DND-41 (cell line): Measurements from ENCODE around the gene OR7G2.
A peak's percentile ranks its signal among the peaks of the same experiment; 100 is the strongest.

Source experiments
- ATAC-seq: fragments of 200-7000 bp; cut with Tn5 transposase; 3 replicates; pipeline ENCODE4 v1.9.1; 2021; ENCODE audit warnings: low read depth; ENCODE audit not compliant: insufficient read depth
- DNase-seq: peaks from one replicate; pipeline ENCODE4 v3.0.0-alpha.2; 2020
- H2AFZ ChIP-seq: 2 replicates; pipeline ENCODE4 v1.6.0; 2012; ENCODE audit warnings: low read depth, low read length
- H3K27ac ChIP-seq: 2 replicates; pipeline ENCODE4 v1.5.1; 2012; ENCODE audit warnings: low read length, inconsistent platforms
- H3K27me3 ChIP-seq: fragments of 200-600 bp; sonication (generic); 2 replicates; pipeline ENCODE4 v1.6.0; 2012; ENCODE audit warnings: low read length, mild to moderate bottlenecking, inconsistent platforms; ENCODE audit not compliant: insufficient read depth, poor library complexity
- H3K36me3 ChIP-seq: 2 replicates; pipeline ENCODE4 v1.5.1; 2012; ENCODE audit warnings: low read length, inconsistent platforms; ENCODE audit not compliant: insufficient read depth
- H3K4me1 ChIP-seq: 2 replicates; pipeline ENCODE4 v1.5.1; 2012; ENCODE audit warnings: mild to moderate bottlenecking, low read length; ENCODE audit not compliant: insufficient read depth
- H3K4me2 ChIP-seq: 2 replicates; pipeline ENCODE4 v1.6.0; 2012; ENCODE audit warnings: mild to moderate bottlenecking, moderate library complexity, low read length, inconsistent platforms; ENCODE audit not compliant: insufficient read depth
- H3K4me3 ChIP-seq, 2 experiments: fragments of 200-600 bp in 1 of 2; shearing (Covaris generic) in 1 of 2; 2 replicates each; pipeline ENCODE4 v1.5.1; 2012 to 2016; ENCODE audit warnings: inconsistent platforms in 2 of 2, low read length in 2 of 2, mild to moderate bottlenecking in 2 of 2, low read depth in 1 of 2, moderate library complexity in 1 of 2
- H3K79me2 ChIP-seq: 2 replicates; pipeline ENCODE4 v1.6.0; 2012; ENCODE audit warnings: low read length, inconsistent platforms; ENCODE audit not compliant: insufficient read depth
- H3K9ac ChIP-seq: 2 replicates; pipeline ENCODE4 v1.6.0; 2012; ENCODE audit warnings: low read depth, mild to moderate bottlenecking, inconsistent platforms, low read length, moderate library complexity
- H3K9me3 ChIP-seq: 2 replicates; pipeline ENCODE4 v1.5.1; 2012; ENCODE audit warnings: low read length, moderate library complexity, mild to moderate bottlenecking, inconsistent platforms; ENCODE audit not compliant: insufficient read depth, severe bottlenecking
- H4K20me1 ChIP-seq: 2 replicates; pipeline ENCODE4 v1.6.0; 2012; ENCODE audit warnings: low read length; ENCODE audit not compliant: insufficient read depth
- EZH2 ChIP-seq: IDR thresholded peaks from 3 replicates; pipeline ENCODE4 v1.6.1; 2012; ENCODE audit warnings: borderline replicate concordance, low read depth, mild to moderate bottlenecking, moderate library complexity, low read length, inconsistent platforms; ENCODE audit not compliant: severe bottlenecking
- TF ChIP-seq, protein P1 (sequence below): IDR thresholded peaks from 2 replicates; pipeline ENCODE4 v1.5.1; 2012; ENCODE audit warnings: borderline replicate concordance, low read length, moderate library complexity, mild to moderate bottlenecking; ENCODE audit not compliant: poor library complexity, severe bottlenecking; ENCODE audit errors: extremely low read depth

The OR7G2 gene

GRCh38 chr19:9116547-9116946, 9.3 kb upstream of the OR7G2 start:
- Histone ChIP-seq H3K9ac (no peak overlapping the region), H3K4me3 (no peak overlapping the region), H3K27ac (no peak overlapping the region), H3K36me3 (no peaks in the 10 kb centered on the region), H3K79me2 (no peaks in the 10 kb centered on the region), H3K9me3 (no peaks in the 10 kb centered on the region), H3K4me2 (no peak overlapping the region), H3K27me3 (no peaks in the 10 kb centered on the region), H3K4me1 (no peaks in the 10 kb centered on the region), H2AFZ (no peak overlapping the region), H4K20me1 (no peaks in the 10 kb centered on the region)
- TF ChIP-seq EZH2, result no peak
- TF ChIP-seq, protein P1, sequence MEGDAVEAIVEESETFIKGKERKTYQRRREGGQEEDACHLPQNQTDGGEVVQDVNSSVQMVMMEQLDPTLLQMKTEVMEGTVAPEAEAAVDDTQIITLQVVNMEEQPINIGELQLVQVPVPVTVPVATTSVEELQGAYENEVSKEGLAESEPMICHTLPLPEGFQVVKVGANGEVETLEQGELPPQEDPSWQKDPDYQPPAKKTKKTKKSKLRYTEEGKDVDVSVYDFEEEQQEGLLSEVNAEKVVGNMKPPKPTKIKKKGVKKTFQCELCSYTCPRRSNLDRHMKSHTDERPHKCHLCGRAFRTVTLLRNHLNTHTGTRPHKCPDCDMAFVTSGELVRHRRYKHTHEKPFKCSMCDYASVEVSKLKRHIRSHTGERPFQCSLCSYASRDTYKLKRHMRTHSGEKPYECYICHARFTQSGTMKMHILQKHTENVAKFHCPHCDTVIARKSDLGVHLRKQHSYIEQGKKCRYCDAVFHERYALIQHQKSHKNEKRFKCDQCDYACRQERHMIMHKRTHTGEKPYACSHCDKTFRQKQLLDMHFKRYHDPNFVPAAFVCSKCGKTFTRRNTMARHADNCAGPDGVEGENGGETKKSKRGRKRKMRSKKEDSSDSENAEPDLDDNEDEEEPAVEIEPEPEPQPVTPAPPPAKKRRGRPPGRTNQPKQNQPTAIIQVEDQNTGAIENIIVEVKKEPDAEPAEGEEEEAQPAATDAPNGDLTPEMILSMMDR, result no peak
- ATAC-seq (no peak), DNase-seq (no peak)

DNA sequence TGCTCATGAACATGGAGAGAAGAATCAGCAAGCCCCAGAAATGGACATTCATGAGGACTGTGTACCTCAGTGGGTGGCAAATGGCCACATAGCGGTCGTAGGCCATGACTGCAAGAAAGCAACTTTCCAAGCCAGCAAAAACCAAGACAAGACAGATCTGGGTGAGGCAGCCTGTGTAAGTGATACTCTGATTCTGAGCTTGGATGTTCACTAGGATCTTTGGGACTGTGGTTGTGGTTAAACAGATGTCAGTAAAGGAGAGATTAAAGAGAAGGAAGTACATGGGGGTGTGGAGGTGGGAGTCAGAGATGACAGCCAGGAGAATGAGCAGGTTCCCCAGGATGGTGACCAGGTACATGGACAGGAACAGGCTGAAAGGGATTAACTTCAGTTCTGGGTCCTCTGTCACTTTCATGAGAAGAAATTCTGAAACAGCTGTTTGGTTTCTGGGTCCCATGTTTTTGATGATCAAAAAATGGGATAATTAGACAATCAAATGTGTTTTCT, 8.1 kb upstream of the OR7G2 start, which contains the start of gene OR7G1:
Gene OR7G1, minus strand, starts transcription at position 457 of the 507 bp plus-strand sequence. Its CDS starts 0 bp downstream, at position 457.
- ATAC-seq, result peak; percentile 37; the same call in 2 of the 3 replicates
- Histone ChIP-seq H3K79me2 (no peaks in the 10 kb centered on the region), H3K9ac (no peak within 1 kb of the TSS), H3K27ac (no peak within 1 kb of the TSS), H3K4me3 (no peak within 1 kb of the TSS), H3K36me3 (no peaks in the 10 kb centered on the region), H3K4me1 (no peaks in the 10 kb centered on the region), H3K9me3 (no peaks in the 10 kb centered on the region), H4K20me1 (no peaks in the 10 kb centered on the region), H3K27me3 (no peaks in the 10 kb centered on the region), H2AFZ (no peak within 1 kb of the TSS), H3K4me2 (no peak within 1 kb of the TSS)
- DNase-seq, result no peak
- TF ChIP-seq, protein P1, result no peak

GRCh38 chr19:9109959-9110358, 2.7 kb upstream of the OR7G2 start:
- Histone ChIP-seq H3K4me1 (no peaks in the 10 kb centered on the region), H4K20me1 (no peaks in the 10 kb centered on the region), H3K9me3 (no peaks in the 10 kb centered on the region), H3K27me3 (no peaks in the 10 kb centered on the region), H3K27ac (no peak overlapping the region), H2AFZ (no peak overlapping the region), H3K4me3 (no peak overlapping the region), H3K9ac (no peak overlapping the region), H3K36me3 (no peaks in the 10 kb centered on the region), H3K4me2 (no peak overlapping the region), H3K79me2 (no peaks in the 10 kb centered on the region)
- TF ChIP-seq, protein P1, result no peak
- TF ChIP-seq EZH2, result no peak
- DNase-seq (no peak), ATAC-seq (no peak)

GRCh38 chr19:9086761-9087160, 20.5 kb downstream of the OR7G2 start, which contains the start of gene OR1M1:
Gene OR1M1, plus strand, starts transcription at chr19:9087061. Its CDS starts 6,184 bp downstream, at chr19:9093245.
- H3K9me3 ChIP-seq, result no peaks in the 10 kb centered on the region
- H2AFZ ChIP-seq, result no peak within 1 kb of the TSS
- no peak within 1 kb of the TSS for H3K27ac ChIP-seq
- H3K27me3 ChIP-seq, result no peaks in the 10 kb centered on the region
- no peaks in the 10 kb centered on the region for H3K36me3 ChIP-seq
- no peak within 1 kb of the TSS for H3K9ac ChIP-seq
- H3K79me2 ChIP-seq, result no peaks in the 10 kb centered on the region
- TF ChIP-seq, protein P1, result no peak
- no peak for TF ChIP-seq EZH2
- DNase-seq (no peak), ATAC-seq (no peak)
- no peaks in the 10 kb centered on the region for H4K20me1 ChIP-seq
- no peaks in the 10 kb centered on the region for H3K4me1 ChIP-seq
- no peak within 1 kb of the TSS for H3K4me3 ChIP-seq
- H3K4me2 ChIP-seq, result no peak within 1 kb of the TSS
